GM23338 (cell line): ENCODE data around the gene DNAH9. TPM values are rescaled to one million over a fixed set of nuclear protein-coding genes. Genes with fewer than 3 reads are reported as not detected.

Experiments used
- ATAC-seq: fragments of 200-7000 bp; cut with Tn5 transposase; 3 replicates; pipeline ENCODE4 v1.9.1; 2020
- DNase-seq: peaks from one replicate; pipeline ENCODE4 v3.0.0-alpha.2; 2015; ENCODE audit warnings: low spot score
- H2AFZ ChIP-seq: fragments of 200-600 bp; sonication (generic); 2 replicates; pipeline ENCODE4 v1.8.0; 2016; ENCODE audit warnings: antibody characterized with exemption, mild to moderate bottlenecking, moderate library complexity
- H3F3A ChIP-seq: fragments of 200-600 bp; sonication (generic); replicated peaks from 2 replicates; pipeline ENCODE4 v1.8.0; 2017; ENCODE audit warnings: antibody characterized with exemption, mixed run types, low read depth
- H3K27ac ChIP-seq: fragments of 200-600 bp; sonication (generic); 2 replicates; pipeline ENCODE4 v1.6.1; 2016; ENCODE audit warnings: low read depth
- H3K27me3 ChIP-seq: fragments of 200-600 bp; sonication (generic); 2 replicates; pipeline ENCODE4 v1.8.0; 2016; ENCODE audit warnings: mild to moderate bottlenecking, mixed run types, moderate library complexity; ENCODE audit not compliant: insufficient read depth
- H3K36me3 ChIP-seq: fragments of 200-600 bp; sonication (generic); 2 replicates; pipeline ENCODE4 v1.8.0; 2016; ENCODE audit warnings: mild to moderate bottlenecking; ENCODE audit not compliant: insufficient read depth
- H3K4me1 ChIP-seq: fragments of 200-600 bp; sonication (generic); 2 replicates; pipeline ENCODE4 v1.8.0; 2016; ENCODE audit warnings: mild to moderate bottlenecking, moderate library complexity; ENCODE audit not compliant: insufficient read depth
- H3K4me2 ChIP-seq: fragments of 200-600 bp; sonication (generic); 2 replicates; pipeline ENCODE4 v1.7.1; 2017; ENCODE audit warnings: mixed run types
- H3K4me3 ChIP-seq: fragments of 200-600 bp; sonication (generic); 2 replicates; pipeline ENCODE4 v1.6.1; 2016; ENCODE audit warnings: mixed run types
- H3K79me2 ChIP-seq: fragments of 200-600 bp; sonication (generic); replicated peaks from 2 replicates; pipeline ENCODE4 v1.8.0; 2017; ENCODE audit warnings: mild to moderate bottlenecking; ENCODE audit not compliant: insufficient read depth
- H3K9me2 ChIP-seq: fragments of 200-600 bp; sonication (generic); 2 replicates; pipeline ENCODE4 v1.8.0; 2017; ENCODE audit not compliant: insufficient read depth
- H4K20me1 ChIP-seq: fragments of 200-600 bp; sonication (generic); replicated peaks from 2 replicates; pipeline ENCODE4 v1.8.0; 2017; ENCODE audit warnings: mild to moderate bottlenecking; ENCODE audit not compliant: insufficient read depth
- H3K27ac Mint-ChIP-seq: 2 replicates; pipeline ENCODE4 v1.8.0; 2020; ENCODE audit warnings: inconsistent platforms, mild to moderate bottlenecking, moderate library complexity, mixed read lengths
- H3K27me3 Mint-ChIP-seq: 3 replicates; pipeline ENCODE4 v1.8.0; 2022; ENCODE audit warnings: low read depth, mild to moderate bottlenecking, moderate library complexity, mixed read lengths, inconsistent platforms; ENCODE audit not compliant: insufficient read depth, poor library complexity
- H3K36me3 Mint-ChIP-seq: 3 replicates; pipeline ENCODE4 v1.8.0; 2021; ENCODE audit warnings: low read depth, mild to moderate bottlenecking, inconsistent platforms, moderate library complexity, mixed read lengths
- H3K4me1 Mint-ChIP-seq: 3 replicates; pipeline ENCODE4 v1.8.0; 2020; ENCODE audit warnings: mild to moderate bottlenecking, inconsistent platforms, mixed read lengths
- H3K4me3 Mint-ChIP-seq: 3 replicates; pipeline ENCODE4 v1.8.0; 2021; ENCODE audit warnings: moderate library complexity, mild to moderate bottlenecking, inconsistent platforms, mixed read lengths
- H3K9me3 Mint-ChIP-seq: 3 replicates; pipeline ENCODE4 v1.8.0; 2020; ENCODE audit warnings: moderate library complexity, mild to moderate bottlenecking, inconsistent platforms, mixed read lengths
- CREB1 ChIP-seq: fragments of 250-450 bp; sonication (Bioruptor Pico); IDR thresholded peaks from 2 replicates; pipeline ENCODE4 v1.5.0; 2020; ENCODE audit warnings: low read depth, mild to moderate bottlenecking, moderate library complexity
- EZH2 ChIP-seq: fragments of 200-600 bp; sonication (generic); IDR thresholded peaks from one replicate; pipeline ENCODE4 v1.8.0; 2017; ENCODE audit warnings: antibody characterized with exemption, mild to moderate bottlenecking, low read depth; ENCODE audit not compliant: unreplicated experiment
- EZH2phosphoT487 ChIP-seq: fragments of 200-600 bp; sonication (generic); IDR thresholded peaks from one replicate; pipeline ENCODE4 v1.8.1; 2018; ENCODE audit warnings: antibody characterized with exemption; ENCODE audit not compliant: unreplicated experiment
- JUNB ChIP-seq: IDR thresholded peaks from one replicate; pipeline ENCODE4 v1.6.1; 2016; ENCODE audit warnings: antibody characterized with exemption; ENCODE audit not compliant: unreplicated experiment
- POLR2AphosphoS5 ChIP-seq: IDR thresholded peaks from 2 replicates; pipeline ENCODE4 v1.6.1; 2016; ENCODE audit warnings: antibody characterized with exemption, low read depth
- ZNF331 ChIP-seq: fragments of 250-450 bp; sonication (Bioruptor Pico); IDR thresholded peaks from 2 replicates; pipeline ENCODE4 v1.5.0; 2020; ENCODE audit warnings: low read depth, mild to moderate bottlenecking, moderate library complexity
- polyA plus RNA-seq: library from polyadenylated mRNA; unstranded; fragments of >200 nt; fragmentation: Nextera tagmentation; extraction: Ambion mirVana; gene quantifications from 2 replicates; pipeline ENCODE4 v1.2.1, GENCODE V29; 2016
- total RNA-seq: library from RNA; depleted of rRNA; stranded (reverse); fragments of >200 nt; shearing (Covaris generic); gene quantifications from 2 replicates; pipeline ENCODE4 v1.2.3, GENCODE V29; 2014
- TF ChIP-seq, protein P1 (sequence below): fragments of 250-450 bp; sonication (Bioruptor Pico); IDR thresholded peaks from 2 replicates; pipeline ENCODE4 v1.5.0; 2020; ENCODE audit warnings: mild to moderate bottlenecking, moderate library complexity
- TF ChIP-seq, protein P2 (sequence below), 2 experiments: fragments of 200-600 bp in 1 of 2; sonication (generic) in 1 of 2; conservative IDR thresholded peaks; 2 replicates each; pipeline versions ENCODE4 v1.5.1 to v1.6.1; 2016 to 2017; ENCODE audit warnings: antibody characterized with exemption in 2 of 2, low read depth in 2 of 2, mild to moderate bottlenecking in 2 of 2, moderate library complexity in 1 of 2
- TF ChIP-seq, protein P3 (sequence below): IDR thresholded peaks from 2 replicates; pipeline ENCODE4 v1.6.1; 2016; ENCODE audit warnings: antibody characterized with exemption
- TF ChIP-seq, protein P4 (sequence below): IDR thresholded peaks from one replicate; pipeline ENCODE4 v1.6.1; 2018; ENCODE audit warnings: antibody characterized with exemption; ENCODE audit not compliant: unreplicated experiment

DNAH9 gene
- total and polyA plus RNA-seq, 2 experiments from 2014 or later: not detected

DNA sequence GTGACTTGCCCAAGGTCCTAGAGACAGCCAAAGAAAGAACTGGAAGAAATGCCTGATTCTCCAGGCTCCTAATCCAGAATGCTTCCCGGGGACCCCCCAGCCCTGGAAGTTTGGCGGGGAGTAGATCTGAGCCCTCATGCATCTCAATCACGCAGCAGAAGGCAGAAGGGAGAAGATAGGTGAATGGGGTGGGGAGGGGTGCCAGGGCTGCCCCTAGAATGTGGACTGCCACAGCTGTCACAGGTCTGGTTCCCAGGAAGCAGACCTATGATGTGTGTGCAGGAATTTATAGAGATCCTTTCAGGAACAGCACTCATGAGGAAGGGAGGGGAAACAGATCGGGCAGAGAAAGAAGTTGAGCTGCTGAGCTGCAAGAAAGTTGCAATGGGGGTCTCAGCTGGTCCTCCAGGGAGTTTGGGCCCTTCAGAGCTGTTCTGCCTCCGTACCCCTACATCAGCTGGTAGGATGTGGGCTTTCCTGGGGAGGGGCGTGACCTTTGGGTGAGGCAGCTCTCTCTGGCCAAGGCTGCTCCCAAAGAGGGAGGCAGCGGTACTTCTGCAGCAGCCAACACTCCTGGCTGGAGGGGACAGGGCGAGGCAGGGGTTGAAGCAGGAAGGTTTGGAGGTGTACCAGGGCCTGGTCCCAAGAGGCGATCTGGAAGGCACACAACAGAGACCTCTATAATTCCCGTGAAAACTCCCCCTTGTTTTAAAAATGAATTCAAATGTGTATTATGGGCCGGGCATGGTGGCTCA is 43.4 kb downstream of the DNAH9 start:
- H2AFZ ChIP-seq: no peak overlapping the region
- no peaks in the 10 kb centered on the region for H3K9me2 ChIP-seq
- Mint-ChIP-seq H3K9me3 (peaks cover 100% of the 10 kb centered on the region), H3K36me3 (peaks cover 46% of the 10 kb centered on the region), H3K27me3 (peaks cover 2% of the 10 kb centered on the region), H3K4me3 (no peak overlapping the region), H3K27ac (no peak overlapping the region), H3K4me1 (no peaks in the 10 kb centered on the region)
- ATAC-seq: no peak
- H3K36me3 ChIP-seq: peaks cover 4% of the 10 kb centered on the region; the same call in 1 of the 2 replicates
- H3K27me3 ChIP-seq: no peaks in the 10 kb centered on the region
- no peak for DNase-seq
- no peak overlapping the region for H3K27ac ChIP-seq
- H3K79me2 ChIP-seq: no peaks in the 10 kb centered on the region
- H3K4me2 ChIP-seq: no peak overlapping the region
- no peak overlapping the region for H3K4me3 ChIP-seq
- no peaks in the 10 kb centered on the region for H3K4me1 ChIP-seq
- TF ChIP-seq EZH2 (no peak), CREB1 (CRISPR knock-in tag) (no peak), JUNB (no peak), EZH2phosphoT487 (no peak), ZNF331 (CRISPR knock-in tag) (no peak), POLR2AphosphoS5 (no peak)
- TF ChIP-seq, protein P1, sequence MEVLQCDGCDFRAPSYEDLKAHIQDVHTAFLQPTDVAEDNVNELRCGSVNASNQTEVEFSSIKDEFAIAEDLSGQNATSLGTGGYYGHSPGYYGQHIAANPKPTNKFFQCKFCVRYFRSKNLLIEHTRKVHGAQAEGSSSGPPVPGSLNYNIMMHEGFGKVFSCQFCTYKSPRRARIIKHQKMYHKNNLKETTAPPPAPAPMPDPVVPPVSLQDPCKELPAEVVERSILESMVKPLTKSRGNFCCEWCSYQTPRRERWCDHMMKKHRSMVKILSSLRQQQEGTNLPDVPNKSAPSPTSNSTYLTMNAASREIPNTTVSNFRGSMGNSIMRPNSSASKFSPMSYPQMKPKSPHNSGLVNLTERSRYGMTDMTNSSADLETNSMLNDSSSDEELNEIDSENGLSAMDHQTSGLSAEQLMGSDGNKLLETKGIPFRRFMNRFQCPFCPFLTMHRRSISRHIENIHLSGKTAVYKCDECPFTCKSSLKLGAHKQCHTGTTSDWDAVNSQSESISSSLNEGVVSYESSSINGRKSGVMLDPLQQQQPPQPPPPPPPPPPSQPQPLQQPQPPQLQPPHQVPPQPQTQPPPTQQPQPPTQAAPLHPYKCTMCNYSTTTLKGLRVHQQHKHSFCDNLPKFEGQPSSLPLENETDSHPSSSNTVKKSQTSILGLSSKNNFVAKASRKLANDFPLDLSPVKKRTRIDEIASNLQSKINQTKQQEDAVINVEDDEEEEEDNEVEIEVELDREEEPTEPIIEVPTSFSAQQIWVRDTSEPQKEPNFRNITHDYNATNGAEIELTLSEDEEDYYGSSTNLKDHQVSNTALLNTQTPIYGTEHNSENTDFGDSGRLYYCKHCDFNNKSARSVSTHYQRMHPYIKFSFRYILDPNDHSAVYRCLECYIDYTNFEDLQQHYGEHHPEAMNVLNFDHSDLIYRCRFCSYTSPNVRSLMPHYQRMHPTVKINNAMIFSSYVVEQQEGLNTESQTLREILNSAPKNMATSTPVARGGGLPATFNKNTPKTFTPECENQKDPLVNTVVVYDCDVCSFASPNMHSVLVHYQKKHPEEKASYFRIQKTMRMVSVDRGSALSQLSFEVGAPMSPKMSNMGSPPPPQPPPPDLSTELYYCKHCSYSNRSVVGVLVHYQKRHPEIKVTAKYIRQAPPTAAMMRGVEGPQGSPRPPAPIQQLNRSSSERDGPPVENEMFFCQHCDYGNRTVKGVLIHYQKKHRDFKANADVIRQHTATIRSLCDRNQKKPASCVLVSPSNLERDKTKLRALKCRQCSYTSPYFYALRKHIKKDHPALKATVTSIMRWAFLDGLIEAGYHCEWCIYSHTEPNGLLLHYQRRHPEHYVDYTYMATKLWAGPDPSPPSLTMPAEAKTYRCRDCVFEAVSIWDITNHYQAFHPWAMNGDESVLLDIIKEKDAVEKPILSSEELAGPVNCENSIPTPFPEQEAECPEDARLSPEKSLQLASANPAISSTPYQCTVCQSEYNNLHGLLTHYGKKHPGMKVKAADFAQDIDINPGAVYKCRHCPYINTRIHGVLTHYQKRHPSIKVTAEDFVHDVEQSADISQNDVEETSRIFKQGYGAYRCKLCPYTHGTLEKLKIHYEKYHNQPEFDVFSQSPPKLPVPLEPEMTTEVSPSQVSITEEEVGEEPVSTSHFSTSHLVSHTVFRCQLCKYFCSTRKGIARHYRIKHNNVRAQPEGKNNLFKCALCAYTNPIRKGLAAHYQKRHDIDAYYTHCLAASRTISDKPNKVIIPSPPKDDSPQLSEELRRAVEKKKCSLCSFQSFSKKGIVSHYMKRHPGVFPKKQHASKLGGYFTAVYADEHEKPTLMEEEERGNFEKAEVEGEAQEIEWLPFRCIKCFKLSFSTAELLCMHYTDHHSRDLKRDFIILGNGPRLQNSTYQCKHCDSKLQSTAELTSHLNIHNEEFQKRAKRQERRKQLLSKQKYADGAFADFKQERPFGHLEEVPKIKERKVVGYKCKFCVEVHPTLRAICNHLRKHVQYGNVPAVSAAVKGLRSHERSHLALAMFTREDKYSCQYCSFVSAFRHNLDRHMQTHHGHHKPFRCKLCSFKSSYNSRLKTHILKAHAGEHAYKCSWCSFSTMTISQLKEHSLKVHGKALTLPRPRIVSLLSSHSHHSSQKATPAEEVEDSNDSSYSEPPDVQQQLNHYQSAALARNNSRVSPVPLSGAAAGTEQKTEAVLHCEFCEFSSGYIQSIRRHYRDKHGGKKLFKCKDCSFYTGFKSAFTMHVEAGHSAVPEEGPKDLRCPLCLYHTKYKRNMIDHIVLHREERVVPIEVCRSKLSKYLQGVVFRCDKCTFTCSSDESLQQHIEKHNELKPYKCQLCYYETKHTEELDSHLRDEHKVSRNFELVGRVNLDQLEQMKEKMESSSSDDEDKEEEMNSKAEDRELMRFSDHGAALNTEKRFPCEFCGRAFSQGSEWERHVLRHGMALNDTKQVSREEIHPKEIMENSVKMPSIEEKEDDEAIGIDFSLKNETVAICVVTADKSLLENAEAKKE (CRISPR knock-in tag): no peak
- TF ChIP-seq, protein P2, sequence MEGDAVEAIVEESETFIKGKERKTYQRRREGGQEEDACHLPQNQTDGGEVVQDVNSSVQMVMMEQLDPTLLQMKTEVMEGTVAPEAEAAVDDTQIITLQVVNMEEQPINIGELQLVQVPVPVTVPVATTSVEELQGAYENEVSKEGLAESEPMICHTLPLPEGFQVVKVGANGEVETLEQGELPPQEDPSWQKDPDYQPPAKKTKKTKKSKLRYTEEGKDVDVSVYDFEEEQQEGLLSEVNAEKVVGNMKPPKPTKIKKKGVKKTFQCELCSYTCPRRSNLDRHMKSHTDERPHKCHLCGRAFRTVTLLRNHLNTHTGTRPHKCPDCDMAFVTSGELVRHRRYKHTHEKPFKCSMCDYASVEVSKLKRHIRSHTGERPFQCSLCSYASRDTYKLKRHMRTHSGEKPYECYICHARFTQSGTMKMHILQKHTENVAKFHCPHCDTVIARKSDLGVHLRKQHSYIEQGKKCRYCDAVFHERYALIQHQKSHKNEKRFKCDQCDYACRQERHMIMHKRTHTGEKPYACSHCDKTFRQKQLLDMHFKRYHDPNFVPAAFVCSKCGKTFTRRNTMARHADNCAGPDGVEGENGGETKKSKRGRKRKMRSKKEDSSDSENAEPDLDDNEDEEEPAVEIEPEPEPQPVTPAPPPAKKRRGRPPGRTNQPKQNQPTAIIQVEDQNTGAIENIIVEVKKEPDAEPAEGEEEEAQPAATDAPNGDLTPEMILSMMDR (conservative IDR thresholded peaks at IDR 0.05; ENCODE audit: low read depth in 2 of 2): no peak
- TF ChIP-seq, protein P3, sequence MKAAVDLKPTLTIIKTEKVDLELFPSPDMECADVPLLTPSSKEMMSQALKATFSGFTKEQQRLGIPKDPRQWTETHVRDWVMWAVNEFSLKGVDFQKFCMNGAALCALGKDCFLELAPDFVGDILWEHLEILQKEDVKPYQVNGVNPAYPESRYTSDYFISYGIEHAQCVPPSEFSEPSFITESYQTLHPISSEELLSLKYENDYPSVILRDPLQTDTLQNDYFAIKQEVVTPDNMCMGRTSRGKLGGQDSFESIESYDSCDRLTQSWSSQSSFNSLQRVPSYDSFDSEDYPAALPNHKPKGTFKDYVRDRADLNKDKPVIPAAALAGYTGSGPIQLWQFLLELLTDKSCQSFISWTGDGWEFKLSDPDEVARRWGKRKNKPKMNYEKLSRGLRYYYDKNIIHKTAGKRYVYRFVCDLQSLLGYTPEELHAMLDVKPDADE: no peak
- TF ChIP-seq, protein P4, sequence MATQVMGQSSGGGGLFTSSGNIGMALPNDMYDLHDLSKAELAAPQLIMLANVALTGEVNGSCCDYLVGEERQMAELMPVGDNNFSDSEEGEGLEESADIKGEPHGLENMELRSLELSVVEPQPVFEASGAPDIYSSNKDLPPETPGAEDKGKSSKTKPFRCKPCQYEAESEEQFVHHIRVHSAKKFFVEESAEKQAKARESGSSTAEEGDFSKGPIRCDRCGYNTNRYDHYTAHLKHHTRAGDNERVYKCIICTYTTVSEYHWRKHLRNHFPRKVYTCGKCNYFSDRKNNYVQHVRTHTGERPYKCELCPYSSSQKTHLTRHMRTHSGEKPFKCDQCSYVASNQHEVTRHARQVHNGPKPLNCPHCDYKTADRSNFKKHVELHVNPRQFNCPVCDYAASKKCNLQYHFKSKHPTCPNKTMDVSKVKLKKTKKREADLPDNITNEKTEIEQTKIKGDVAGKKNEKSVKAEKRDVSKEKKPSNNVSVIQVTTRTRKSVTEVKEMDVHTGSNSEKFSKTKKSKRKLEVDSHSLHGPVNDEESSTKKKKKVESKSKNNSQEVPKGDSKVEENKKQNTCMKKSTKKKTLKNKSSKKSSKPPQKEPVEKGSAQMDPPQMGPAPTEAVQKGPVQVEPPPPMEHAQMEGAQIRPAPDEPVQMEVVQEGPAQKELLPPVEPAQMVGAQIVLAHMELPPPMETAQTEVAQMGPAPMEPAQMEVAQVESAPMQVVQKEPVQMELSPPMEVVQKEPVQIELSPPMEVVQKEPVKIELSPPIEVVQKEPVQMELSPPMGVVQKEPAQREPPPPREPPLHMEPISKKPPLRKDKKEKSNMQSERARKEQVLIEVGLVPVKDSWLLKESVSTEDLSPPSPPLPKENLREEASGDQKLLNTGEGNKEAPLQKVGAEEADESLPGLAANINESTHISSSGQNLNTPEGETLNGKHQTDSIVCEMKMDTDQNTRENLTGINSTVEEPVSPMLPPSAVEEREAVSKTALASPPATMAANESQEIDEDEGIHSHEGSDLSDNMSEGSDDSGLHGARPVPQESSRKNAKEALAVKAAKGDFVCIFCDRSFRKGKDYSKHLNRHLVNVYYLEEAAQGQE: no peak
- no peaks in the 10 kb centered on the region for H4K20me1 ChIP-seq
- H3F3A ChIP-seq: no peaks in the 10 kb centered on the region
